Pancreas (tissue), 10 donors: ENCODE data around the gene LEMD2. TPM values are rescaled to one million over a fixed set of nuclear protein-coding genes. Genes with fewer than 3 reads are reported as not detected.
A peak's percentile ranks its signal among the peaks of the same experiment; 100 is the strongest.

Experiments used
- ATAC-seq, 4 donors: fragments of 200-7000 bp; cut with Tn5 transposase; one replicate each; pipeline versions ENCODE4 v1.8.0 to v1.9.1; 2020; ENCODE audit warnings: mild to moderate bottlenecking in 4 of 4, moderate library complexity in 4 of 4
- DNase-seq, 6 donors: peaks; one replicate each; pipeline ENCODE4 v3.0.0-alpha.2; 2020
- FAIRE-seq: peaks from 2 replicates; lab custom pipeline; 2012; peaks lifted over from hg19 to GRCh38; lab: Jason Lieb, UNC
- H3K27ac ChIP-seq, 4 donors: fragments of 200-600 bp; sonication (generic); 1 replicate in 3 of 4; 2 replicates in 1 of 4; pipeline versions ENCODE4 v1.5.0 to v1.8.0; 2020
- H3K27me3 ChIP-seq, 4 donors: fragments of 200-600 bp; one replicate each; pipeline ENCODE4 v1.8.0; 2021
- H3K36me3 ChIP-seq, 3 donors: fragments of 200-600 bp; sonication (generic) in 1 of 3; one replicate each; pipeline versions ENCODE4 v1.5.0 to v1.8.0; 2020 to 2021
- H3K4me1 ChIP-seq, 3 donors: fragments of 200-600 bp; one replicate each; pipeline ENCODE4 v1.8.0; 2021
- H3K4me3 ChIP-seq, 4 donors: fragments of 200-600 bp; sonication (generic) in 2 of 4; one replicate each; pipeline versions ENCODE4 v1.5.0 to v1.8.0; 2020 to 2021
- H3K9me3 ChIP-seq, 4 donors: fragments of 200-600 bp; one replicate each; pipeline ENCODE4 v1.8.0; 2021
- WGBS, 2 donors: extraction: QIAGEN DNeasy Blood & Tissue Kit; methylation state at CpG; one replicate each; pipeline ENCODE4 v1.1.7; 2013; 5-methylcytosine and 5-hydroxymethylcytosine counted together
- intact Hi-C, 3 donors: fragments of 100-400 bp; cut with DNase I; formaldehyde crosslinking; loops; one replicate each; pipeline versions ENCODE4 v1.11.1 to v1.14.2; 2022
- polyA plus RNA-seq, 2 donors: library from polyadenylated mRNA; stranded (reverse); fragments of 200-250 nt; gene quantifications; one replicate each; pipeline ENCODE4 v1.2.3, GENCODE V29; 2013
- total RNA-seq, 6 donors: library from RNA; stranded (reverse); fragmentation: NEBNext Ultra II Directional in 4 of 6; extraction: Animal tissue kit (Norgen Biotek cat#: 25700) in 4 of 6; gene quantifications; one replicate each; pipeline versions ENCODE4 v1.2.1 to v1.2.4, GENCODE V29; 2021 to 2023
- TF ChIP-seq, protein P1 (sequence below), 4 donors: fragments of 200-600 bp; sonication (generic) in 3 of 4; IDR thresholded peaks; one replicate each; pipeline versions ENCODE4 v1.5.0 to v1.8.0; 2021; ENCODE audit warnings: antibody characterized with exemption in 4 of 4
- donor health status: healthy with polysubstance abuse.
- donor health status: DM: no; HTN: no; CAD: no; lungs with moderate emphysema.
- donor health status: DM: no; HTN: no; CAD: no.
- donor health status: control.
- donor health status: control.
- donor health status: Bipolar disorder and iron deficiency.
- donor health status: DM: yes; HTN: yes; CAD: no.
- donor health status: DM: no; HTN: no; CAD: no.
- donor health status: DM: no; HTN: no; CAD: no.
- donor health status: DM: yes; HTN: yes; CAD: no.

The LEMD2 gene
- total and polyA plus RNA-seq, 8 donors: 23.4 to 59.4 (median 30.0) TPM

DNA sequence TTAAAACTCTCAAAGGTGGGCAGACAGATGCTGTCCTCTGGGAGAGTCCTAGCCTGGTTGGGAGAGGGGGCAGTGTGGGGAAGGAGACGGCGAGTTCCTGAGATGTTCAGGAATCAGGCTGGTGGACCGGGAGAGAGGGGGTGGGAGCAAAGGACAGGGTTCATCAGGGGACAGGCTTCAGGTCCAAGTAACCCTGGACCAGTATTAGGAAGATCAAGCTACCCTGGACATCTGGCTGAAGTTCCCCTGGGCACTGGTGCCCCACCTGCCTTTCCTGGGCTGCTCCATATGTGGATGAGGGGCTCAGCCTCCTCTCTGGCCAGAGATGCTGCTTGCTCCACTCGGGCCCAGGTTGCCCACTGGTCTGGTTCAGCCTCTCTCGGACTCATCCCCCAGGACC is 41.1 kb downstream of the LEMD2 start:
- ATAC-seq: no peak
- Histone ChIP-seq H3K27me3 (no peaks in the 10 kb centered on the region), H3K27ac (no peak overlapping the region), H3K9me3 (no peaks in the 10 kb centered on the region), H3K4me3 (no peak overlapping the region), H3K36me3 (no peaks in the 10 kb centered on the region), H3K4me1 (peaks cover 0 to 7% (median 5%) of the 10 kb centered on the region in 3 donors)
- TF ChIP-seq, protein P1, sequence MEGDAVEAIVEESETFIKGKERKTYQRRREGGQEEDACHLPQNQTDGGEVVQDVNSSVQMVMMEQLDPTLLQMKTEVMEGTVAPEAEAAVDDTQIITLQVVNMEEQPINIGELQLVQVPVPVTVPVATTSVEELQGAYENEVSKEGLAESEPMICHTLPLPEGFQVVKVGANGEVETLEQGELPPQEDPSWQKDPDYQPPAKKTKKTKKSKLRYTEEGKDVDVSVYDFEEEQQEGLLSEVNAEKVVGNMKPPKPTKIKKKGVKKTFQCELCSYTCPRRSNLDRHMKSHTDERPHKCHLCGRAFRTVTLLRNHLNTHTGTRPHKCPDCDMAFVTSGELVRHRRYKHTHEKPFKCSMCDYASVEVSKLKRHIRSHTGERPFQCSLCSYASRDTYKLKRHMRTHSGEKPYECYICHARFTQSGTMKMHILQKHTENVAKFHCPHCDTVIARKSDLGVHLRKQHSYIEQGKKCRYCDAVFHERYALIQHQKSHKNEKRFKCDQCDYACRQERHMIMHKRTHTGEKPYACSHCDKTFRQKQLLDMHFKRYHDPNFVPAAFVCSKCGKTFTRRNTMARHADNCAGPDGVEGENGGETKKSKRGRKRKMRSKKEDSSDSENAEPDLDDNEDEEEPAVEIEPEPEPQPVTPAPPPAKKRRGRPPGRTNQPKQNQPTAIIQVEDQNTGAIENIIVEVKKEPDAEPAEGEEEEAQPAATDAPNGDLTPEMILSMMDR (IDR thresholded peaks at IDR 0.05): no peak
- 77 to 89% methylated on average over 5 of the region's 5 CpGs for WGBS, 2 donors
- no peak for FAIRE-seq
- no peak for DNase-seq
- intact Hi-C loops: no loop called here

DNA sequence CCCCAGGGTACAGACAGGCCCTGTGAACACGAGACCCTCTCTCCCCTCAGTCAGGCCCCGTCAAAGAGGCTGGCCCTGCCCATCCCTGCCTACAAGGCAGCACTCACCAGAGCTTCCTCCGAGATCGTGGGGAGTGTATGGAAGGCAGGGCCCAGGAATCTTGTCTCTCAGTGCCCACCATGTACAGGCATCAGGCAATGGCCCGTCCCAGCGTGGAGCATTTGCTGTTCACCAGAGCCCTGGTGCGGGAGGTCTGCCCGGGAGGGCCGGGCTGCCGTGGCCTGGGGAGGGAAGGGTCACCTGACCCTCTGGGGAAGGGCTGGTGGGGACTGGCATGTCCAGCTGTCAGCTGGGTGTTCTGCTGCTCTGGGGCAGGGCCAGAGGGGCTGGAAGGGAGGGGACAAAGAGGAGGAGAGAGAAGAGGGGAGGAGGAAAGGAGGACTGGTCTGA is 42.3 kb downstream of the LEMD2 start, which contains the start of gene IP6K3:
Gene IP6K3 (minus strand): TSS at position 255 of the 450 bp plus-strand sequence. CDS start 11,429 bp downstream, outside the sequence.
- H3K27ac ChIP-seq: no peak within 1 kb of the TSS
- peaks cover 0 to 7% (median 5%) of the 10 kb centered on the region in 3 donors for H3K4me1 ChIP-seq
- TF ChIP-seq, protein P1 (IDR thresholded peaks at IDR 0.05): no peak
- ATAC-seq (peak in 1 of 4 donors; percentile 22), FAIRE-seq (no peak), DNase-seq (peak in 1 of 6 donors; percentile 71)
- H3K36me3 ChIP-seq: no peaks in the 10 kb centered on the region
- intact Hi-C loops: no loop called here
- WGBS, 2 donors: 59 to 65% methylated on average over 10 of the region's 10 CpGs
- no peaks in the 10 kb centered on the region for H3K27me3 ChIP-seq
- H3K9me3 ChIP-seq: no peaks in the 10 kb centered on the region
- no peak within 1 kb of the TSS for H3K4me3 ChIP-seq

DNA sequence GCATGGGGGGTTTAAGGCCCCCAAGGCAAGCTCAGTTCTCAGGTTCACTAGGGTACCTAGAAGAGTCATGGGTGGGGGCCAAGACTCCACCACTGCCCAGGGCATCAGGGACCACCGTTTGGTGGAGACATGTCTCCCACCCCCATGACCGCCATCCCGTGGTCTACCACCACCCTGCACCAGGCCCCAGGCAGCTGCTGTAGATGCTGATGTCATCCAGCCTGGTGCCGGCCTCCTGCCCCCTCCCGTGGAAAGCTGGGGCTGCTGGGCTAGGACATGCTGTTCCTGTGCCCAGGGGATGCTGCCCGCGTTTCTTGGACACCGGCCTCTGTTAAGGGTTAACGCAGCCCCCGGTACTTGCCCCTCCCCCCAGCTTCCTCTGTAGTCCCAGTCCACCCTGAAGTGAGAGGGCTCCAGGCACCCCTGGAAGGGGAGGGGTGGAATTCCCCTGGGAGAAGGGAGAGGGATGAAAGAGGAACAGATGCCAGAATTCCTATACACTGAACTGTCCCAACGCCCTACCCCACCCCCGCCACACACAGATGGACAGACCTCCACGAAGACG is 42.8 kb downstream of the LEMD2 start:
- Histone ChIP-seq H3K4me1 (peaks cover 0 to 7% (median 5%) of the 10 kb centered on the region in 3 donors), H3K27ac (no peak overlapping the region), H3K27me3 (no peaks in the 10 kb centered on the region), H3K4me3 (no peak overlapping the region), H3K36me3 (no peaks in the 10 kb centered on the region), H3K9me3 (no peaks in the 10 kb centered on the region)
- intact Hi-C loops: no loop called here
- peak in 1 of 4 donors; percentile 22 for ATAC-seq
- no peak for FAIRE-seq
- TF ChIP-seq, protein P1 (IDR thresholded peaks at IDR 0.05): no peak
- peak in 2 of 6 donors; percentile 54 to 57 for DNase-seq
- 46 to 47% methylated on average over 12 to 14 of the region's 14 CpGs for WGBS, 2 donors

DNA sequence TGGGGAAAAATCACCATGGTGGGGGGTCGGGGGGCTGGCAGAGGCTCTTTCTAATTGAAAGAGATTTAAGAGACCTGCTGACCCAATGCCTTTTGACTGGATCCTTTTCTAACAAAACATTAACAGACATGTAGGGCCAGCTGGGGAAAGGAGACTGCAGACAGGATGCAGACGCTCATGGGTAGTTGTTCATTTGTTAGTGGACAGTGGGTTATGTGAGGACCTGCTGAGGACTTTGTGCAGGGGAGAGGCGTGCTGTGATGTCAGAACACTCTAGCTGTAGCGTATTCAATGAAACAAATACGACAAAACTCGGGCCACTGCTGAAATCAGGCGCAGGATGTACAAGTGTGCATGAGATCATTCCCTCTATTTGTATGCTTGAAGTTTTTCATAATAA is 43.4 kb downstream of the LEMD2 start:
- Histone ChIP-seq H3K9me3 (no peaks in the 10 kb centered on the region), H3K27me3 (no peaks in the 10 kb centered on the region), H3K27ac (no peak overlapping the region), H3K4me1 (peaks cover 0 to 8% (median 8%) of the 10 kb centered on the region in 3 donors), H3K4me3 (no peak overlapping the region), H3K36me3 (no peaks in the 10 kb centered on the region)
- 79 to 81% methylated on average over 7 of the region's 7 CpGs for WGBS, 2 donors
- TF ChIP-seq, protein P1 (IDR thresholded peaks at IDR 0.05): no peak
- peak in 1 of 6 donors; percentile 5 for DNase-seq
- FAIRE-seq: no peak
- no peak for ATAC-seq
- intact Hi-C loops: no loop called here
